Subcutaneous adipose tissue (tissue), 4 donors: ENCODE measurements around the gene ZNF12. TPM values are rescaled to one million over a fixed set of nuclear protein-coding genes. Genes with fewer than 3 reads are reported as not detected.

Source experiments
- total RNA-seq, 4 donors: library from RNA; depleted of rRNA; stranded (reverse); fragments of >200 nt; gene quantifications; one replicate each; pipeline ENCODE4 v1.1.0, GENCODE V29; 2016
- TF ChIP-seq, protein P1 (sequence below): fragments of 450-650 bp; IDR thresholded peaks from one replicate; pipeline ENCODE4 v1.5.1; 2016; ENCODE audit warnings: low read depth, mild to moderate bottlenecking, control low read depth, antibody characterized with exemption, moderate library complexity

ZNF12 gene
- total RNA-seq, 4 donors from 2014 or later = 17.3 to 27.2 (median 19.9) TPM

DNA sequence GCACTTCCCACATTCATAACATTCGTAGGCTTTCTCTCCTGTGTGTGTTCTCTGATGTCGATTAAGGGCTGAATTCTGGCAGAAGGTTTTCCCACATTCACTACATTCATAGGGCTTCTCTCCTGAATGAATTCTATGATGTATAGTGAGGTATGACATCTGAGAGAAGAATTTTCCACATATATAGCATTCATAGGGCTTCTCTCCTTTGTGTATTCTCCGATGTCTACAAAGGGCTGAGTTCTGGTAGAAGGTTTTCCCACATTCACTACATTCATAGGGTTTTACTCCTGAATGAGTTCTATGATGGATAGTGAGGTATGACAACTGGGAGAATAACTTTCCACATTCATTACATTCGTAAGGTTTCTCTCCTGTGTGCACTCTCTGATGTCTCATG, 15.6 kb downstream of the ZNF12 start:
- TF ChIP-seq, protein P1, sequence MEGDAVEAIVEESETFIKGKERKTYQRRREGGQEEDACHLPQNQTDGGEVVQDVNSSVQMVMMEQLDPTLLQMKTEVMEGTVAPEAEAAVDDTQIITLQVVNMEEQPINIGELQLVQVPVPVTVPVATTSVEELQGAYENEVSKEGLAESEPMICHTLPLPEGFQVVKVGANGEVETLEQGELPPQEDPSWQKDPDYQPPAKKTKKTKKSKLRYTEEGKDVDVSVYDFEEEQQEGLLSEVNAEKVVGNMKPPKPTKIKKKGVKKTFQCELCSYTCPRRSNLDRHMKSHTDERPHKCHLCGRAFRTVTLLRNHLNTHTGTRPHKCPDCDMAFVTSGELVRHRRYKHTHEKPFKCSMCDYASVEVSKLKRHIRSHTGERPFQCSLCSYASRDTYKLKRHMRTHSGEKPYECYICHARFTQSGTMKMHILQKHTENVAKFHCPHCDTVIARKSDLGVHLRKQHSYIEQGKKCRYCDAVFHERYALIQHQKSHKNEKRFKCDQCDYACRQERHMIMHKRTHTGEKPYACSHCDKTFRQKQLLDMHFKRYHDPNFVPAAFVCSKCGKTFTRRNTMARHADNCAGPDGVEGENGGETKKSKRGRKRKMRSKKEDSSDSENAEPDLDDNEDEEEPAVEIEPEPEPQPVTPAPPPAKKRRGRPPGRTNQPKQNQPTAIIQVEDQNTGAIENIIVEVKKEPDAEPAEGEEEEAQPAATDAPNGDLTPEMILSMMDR = no peak

DNA sequence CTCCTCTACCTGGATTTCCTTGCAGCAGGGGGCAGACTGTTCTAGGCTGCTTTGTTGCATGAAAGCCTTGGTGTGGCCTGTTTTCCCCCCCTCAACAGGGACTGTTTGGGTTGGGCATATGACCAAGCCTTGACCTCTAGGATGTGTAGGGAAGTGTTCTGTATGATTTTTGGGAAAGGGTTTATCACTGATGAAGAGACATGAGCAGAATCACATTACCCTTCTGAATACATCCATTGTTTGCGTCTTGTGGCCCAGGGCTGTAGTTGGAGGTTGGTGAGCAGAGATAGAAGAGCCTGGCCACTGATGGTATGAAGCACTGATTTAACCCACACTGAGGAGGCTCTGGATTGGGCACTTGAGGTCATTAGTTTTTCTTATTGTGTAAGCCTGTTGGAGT, 26.6 kb downstream of the ZNF12 start:
- TF ChIP-seq, protein P1 = no peak

DNA sequence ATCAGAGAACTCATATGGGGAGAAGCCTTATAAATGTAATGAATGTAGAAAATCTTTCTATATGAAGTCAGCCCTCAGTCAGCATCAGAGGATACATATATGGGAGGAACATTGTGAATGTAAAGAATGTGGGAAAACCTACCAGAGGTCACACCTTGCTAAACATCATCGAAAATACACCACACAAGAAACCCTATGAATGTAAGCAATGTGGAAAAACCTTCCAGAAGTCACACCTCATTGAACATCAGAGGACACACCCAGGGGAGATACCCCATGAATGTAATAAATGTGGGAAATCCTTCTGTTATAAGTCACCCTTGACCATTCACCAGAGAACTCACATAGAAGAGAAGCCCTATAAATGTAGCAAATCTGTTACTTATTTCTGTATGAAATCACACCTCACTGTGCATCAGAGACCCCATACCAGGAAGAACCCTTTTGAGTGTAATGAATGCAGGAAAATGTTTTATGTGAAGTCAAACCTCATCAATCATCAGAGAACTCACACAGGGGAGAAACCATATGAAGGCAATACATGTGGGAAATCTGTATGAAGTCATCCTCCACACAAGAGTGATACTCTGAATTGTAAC, 30.8 kb downstream of the ZNF12 start:
- TF ChIP-seq, protein P1 = no peak

DNA sequence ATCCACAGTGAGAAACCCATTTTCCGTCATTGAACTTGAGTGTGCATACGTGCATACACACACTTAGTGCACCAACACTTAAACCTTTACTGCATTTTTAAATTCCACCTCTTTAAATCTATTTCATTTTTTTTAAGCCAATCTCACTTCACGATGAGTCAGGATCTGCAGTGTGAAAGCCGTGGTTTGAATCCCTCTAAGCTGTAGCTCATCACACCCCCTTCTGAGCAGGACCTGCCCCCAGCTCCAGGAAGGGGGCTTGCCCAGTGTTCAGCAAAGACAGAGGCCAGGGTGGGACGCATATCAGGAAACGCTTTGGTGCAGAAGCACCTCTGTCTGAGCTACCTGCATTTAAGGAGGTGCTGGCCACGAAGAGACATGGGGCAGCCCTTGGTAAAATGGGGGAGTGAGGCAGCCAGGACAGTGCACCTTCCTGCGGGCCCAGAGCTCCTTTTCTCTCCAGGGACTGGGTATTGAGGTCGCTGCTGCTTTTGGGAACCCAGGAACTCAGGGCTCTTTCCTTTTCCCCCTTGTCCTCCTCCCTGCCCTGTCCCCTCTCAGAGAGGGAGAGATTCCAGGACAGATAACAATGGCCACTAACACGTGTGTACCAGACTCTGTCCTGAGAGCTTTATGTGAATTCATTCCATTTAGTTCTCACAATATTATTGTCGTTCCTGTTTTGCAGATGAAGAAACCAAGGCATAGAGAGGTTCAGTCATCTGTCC, 48.0 kb downstream of the ZNF12 start:
- TF ChIP-seq, protein P1 = no peak

DNA sequence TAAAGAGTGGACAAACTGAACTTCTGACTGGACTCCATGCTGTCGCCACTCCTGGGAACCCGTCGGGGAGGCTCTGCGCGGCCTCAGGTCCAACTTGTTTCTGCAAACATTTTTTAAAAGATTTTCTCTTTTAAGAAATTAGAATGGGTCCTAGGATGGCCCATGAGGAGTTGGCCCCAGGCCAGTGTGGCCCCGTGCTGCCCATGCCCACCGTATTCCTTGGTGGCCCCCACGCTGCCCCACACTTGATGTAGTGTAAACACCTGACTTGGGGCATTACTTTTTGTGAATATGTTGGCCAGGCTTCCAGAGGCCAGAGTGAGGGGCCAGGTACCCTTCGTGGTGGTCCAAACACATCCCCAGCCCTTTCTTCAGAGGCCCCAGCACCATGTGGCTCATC, 50.3 kb downstream of the ZNF12 start:
- TF ChIP-seq, protein P1 = no peak

DNA sequence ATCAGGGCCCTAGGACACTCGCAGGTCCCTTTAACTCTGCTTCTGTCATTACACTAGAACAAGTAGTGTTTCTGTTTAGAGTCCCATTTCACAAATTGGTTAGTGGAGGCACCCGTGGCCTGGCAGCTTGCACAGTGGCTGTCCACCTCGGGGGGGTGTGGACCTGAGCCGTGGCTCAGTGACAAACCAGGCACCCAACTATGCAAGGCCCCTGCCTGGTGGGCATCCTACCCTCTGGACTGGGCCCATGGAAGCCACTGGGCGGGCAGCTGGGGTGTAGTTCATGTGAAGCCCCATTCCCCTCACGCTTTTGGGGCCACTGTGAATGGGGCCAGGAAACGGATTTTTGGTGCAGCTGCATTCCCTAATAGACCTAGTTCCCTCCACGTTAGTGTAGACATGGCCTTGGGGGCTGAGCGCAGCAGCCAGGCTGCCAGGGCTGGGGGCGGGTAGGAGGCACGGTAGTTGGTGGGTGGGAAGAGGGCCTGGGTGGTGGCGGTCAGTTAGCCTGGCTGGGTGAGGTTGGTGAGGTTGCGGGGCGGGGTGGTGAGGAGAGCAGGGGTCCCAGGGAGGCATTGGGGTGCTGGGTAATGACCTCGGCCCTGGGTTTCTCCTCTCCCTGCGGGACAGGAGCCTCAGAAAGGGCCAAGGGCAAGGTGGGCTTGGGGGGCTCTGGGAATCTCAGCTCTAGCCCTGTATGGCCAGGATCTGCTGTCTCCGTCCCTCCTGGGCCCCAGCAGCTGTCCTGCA, 50.9 kb downstream of the ZNF12 start:
- TF ChIP-seq, protein P1 = no peak

DNA sequence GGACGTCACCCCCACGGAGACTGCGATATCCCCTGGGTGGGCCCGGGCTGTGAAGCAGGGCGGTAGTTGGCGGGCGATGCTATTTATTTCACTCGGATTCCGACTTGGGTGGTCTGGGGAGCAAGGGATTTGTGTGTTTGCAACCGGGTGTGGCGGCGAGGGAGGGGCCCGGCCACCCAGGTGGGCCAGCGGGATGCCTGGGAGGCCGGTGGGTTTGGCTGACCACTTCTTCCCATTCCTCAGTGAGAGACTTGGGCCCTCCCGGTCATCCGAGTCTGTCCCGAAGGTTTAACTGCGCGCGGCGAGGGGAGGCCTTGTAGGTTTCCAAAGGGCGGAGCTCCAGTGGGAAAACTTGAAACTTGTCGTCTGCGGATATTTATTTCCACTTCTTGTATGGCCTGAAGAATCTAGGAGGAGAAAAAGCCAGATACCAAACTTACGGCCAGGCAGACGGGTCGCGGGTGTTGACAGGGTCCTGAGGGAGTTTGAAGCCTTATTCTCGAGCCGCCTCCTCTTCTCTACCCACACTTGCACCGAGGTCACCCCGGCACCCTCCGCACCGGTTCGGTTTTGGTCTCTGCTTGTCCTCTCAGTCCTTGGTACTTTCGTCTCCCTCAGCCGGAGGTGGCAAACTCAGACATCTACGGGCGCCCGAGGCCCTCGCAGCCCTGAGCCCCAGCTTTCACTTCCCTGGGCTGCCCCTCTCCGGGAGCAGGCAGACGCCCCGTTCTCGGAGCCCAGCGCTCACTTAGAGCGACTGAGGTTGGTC, 51.7 kb downstream of the ZNF12 start:
- TF ChIP-seq, protein P1 = no peak
